IPS DF 19.7 (cell line): ENCODE results near the gene EQTN.
"Not testable (repeated sequence)": the region's sequence is repeated elsewhere in the genome, so short reads cannot be mapped to it uniquely, and the experiment has no call there.

ENCODE experiments used
- DNase-seq: peaks from one replicate; pipeline ENCODE4 v3.0.0-alpha.2; 2013; ENCODE audit warnings: low read depth, low spot score

Gene EQTN

GRCh38 chr9:27293996-27294395, 3.0 kb downstream of the EQTN start:
- DNase-seq = no peak

- no peak for DNase-seq
These were observed 4.1 kb downstream of the EQTN start for GRCh38 chr9:27292659-27293405.

- DNase-seq = no peak
These were observed 5.7 kb downstream of the EQTN start for GRCh38 chr9:27291292-27291691.

- DNase-seq = no peak
These were observed 14.7 kb downstream of the EQTN start for GRCh38 chr9:27282269-27282668.

GRCh38 chr9:27280860-27281259, 16.1 kb downstream of the EQTN start:
- no peak for DNase-seq

- no peak for DNase-seq
These were observed 16.7 kb downstream of the EQTN start for GRCh38 chr9:27280249-27280648.

GRCh38 chr9:27279611-27280010, 17.3 kb downstream of the EQTN start:
- DNase-seq = no peak

- no peak for DNase-seq
These were observed 18.6 kb downstream of the EQTN start for GRCh38 chr9:27278374-27278773.

- DNase-seq = no peak
These were observed 20.5 kb downstream of the EQTN start for GRCh38 chr9:27276193-27277030.

GRCh38 chr9:27273186-27273585, 23.8 kb downstream of the EQTN start:
- DNase-seq = no peak

GRCh38 chr9:27272103-27272502, 24.8 kb downstream of the EQTN start:
- DNase-seq = no peak

GRCh38 chr9:27261517-27262211, 35.3 kb downstream of the EQTN start:
- DNase-seq = no peak

- DNase-seq = no peak
These were observed 36.0 kb downstream of the EQTN start for GRCh38 chr9:27260789-27261516.

GRCh38 chr9:27258662-27259061, 38.3 kb downstream of the EQTN start:
- DNase-seq = no peak

GRCh38 chr9:27248702-27249101, 48.2 kb downstream of the EQTN start:
- DNase-seq = no peak

GRCh38 chr9:27247756-27248155, 49.2 kb downstream of the EQTN start:
- peak; percentile 28 for DNase-seq

- not testable (repeated sequence) for DNase-seq
These were observed 57.3 kb downstream of the EQTN start for GRCh38 chr9:27239648-27240047.
